K562 (cell line): ENCODE data around the gene PPP1R13B.

Experiments used
- BRCA1 ChIP-seq, 2 experiments: fragments of 450-650 bp in 1 of 2; sonication (generic) in 1 of 2; formaldehyde crosslinking in 1 of 2; IDR thresholded peaks; 2 replicates each; pipeline versions ENCODE4 v1.5.0 to v1.6.1; 2017 to 2020; ENCODE audit warnings: mild to moderate bottlenecking in 1 of 2, missing genetic modification reagents in 1 of 2
- CTCF ChIP-seq, 3 experiments: IDR thresholded peaks in 2 of 3; conservative IDR thresholded peaks in 1 of 3; 2 replicates each; pipeline ENCODE4 v1.5.1; 2011 to 2012; ENCODE audit warnings: low read length in 3 of 3, mild to moderate bottlenecking in 3 of 3, control low read depth in 2 of 3, improper control_type of control experiment in 1 of 3, inconsistent platforms in 1 of 3, low read depth in 1 of 3, mixed read lengths in 1 of 3, moderate library complexity in 1 of 3; ENCODE audit not compliant: insufficient read depth in 2 of 3
- IFI16 ChIP-seq: fragments of 250-450 bp; sonication (Bioruptor Pico); IDR thresholded peaks from 2 replicates; pipeline ENCODE4 v2.1.2; 2022; ENCODE audit warnings: mild to moderate bottlenecking, inconsistent platforms
- NFE2L1 ChIP-seq: fragments of 450-650 bp; IDR thresholded peaks from 2 replicates; pipeline ENCODE4 v1.6.1; 2016; ENCODE audit warnings: missing genetic modification characterization, low read depth, mild to moderate bottlenecking, missing compliant biosample characterization, moderate library complexity, borderline replicate concordance
- SMAD4 ChIP-seq: fragments of 250-450 bp; sonication (Bioruptor Pico); conservative IDR thresholded peaks from 2 replicates; pipeline ENCODE4 v1.8.0; 2021; ENCODE audit warnings: inconsistent platforms, mild to moderate bottlenecking, moderate library complexity

DNA sequence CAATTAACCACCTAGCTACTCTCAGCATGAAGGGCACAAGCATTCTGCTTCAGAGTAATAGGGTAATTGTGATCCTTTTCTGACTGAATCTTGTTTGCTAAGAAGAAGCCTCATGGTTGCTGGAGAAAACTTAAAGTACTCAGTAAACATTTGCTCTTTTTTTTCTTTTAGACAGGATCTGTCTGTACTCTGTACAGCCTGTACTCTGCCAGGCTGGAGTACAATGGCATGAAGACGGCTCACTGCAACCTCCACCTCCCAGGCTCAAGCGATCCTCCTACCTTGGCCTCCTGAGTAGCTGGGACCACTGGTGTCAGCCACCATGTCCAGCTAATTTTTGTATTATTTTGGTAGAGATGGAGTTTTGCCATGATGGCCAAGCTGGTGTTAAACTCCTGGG is 12.4 kb downstream of the PPP1R13B start:
- TF ChIP-seq IFI16 (no peak), NFE2L1 (tag) (no peak), BRCA1 (IDR thresholded peaks at IDR 0.05) (no peak), BRCA1 (CRISPR knock-in tag; IDR thresholded peaks at IDR 0.05) (no peak), CTCF (IDR thresholded peaks at IDR 0.05 in 2 of 3, conservative IDR thresholded peaks at IDR 0.05 in 1 of 3; ENCODE audit: insufficient read depth in 2 of 3, low read depth in 1 of 3, low read length in 3 of 3) (no peak), SMAD4 (no peak)
